IMR-90 (cell line): Measurements from ENCODE around the gene ARHGAP5. TPM values are rescaled to one million over a fixed set of nuclear protein-coding genes. Genes with fewer than 3 reads are reported as not detected.

Experiments
- ATAC-seq: fragments of 200-7000 bp; cut with Tn5 transposase; 2 replicates; pipeline ENCODE4 v1.9.1; 2020; ENCODE audit warnings: low read depth, mild to moderate bottlenecking, moderate library complexity
- BruUV-seq: library from RNA; stranded (reverse); fragments of 400-500 nt; replicated peaks from 2 replicates; lab custom pipeline; 2021; lab: Mats Ljungman, UMichigan
- CTCF ChIA-PET: fragments of 300-600 bp; formaldehyde crosslinking; extraction: SDS; loops from one replicate; lab custom pipeline; 2021; ENCODE audit warnings: antibody characterized with exemption; lab: Yijun Ruan, JAX
- POLR2A ChIA-PET: fragments of 300-600 bp; sonication (Branson Sonifier 250); formaldehyde crosslinking; loops from one replicate; lab custom pipeline; 2022; ENCODE audit warnings: antibody characterized with exemption; ENCODE audit not compliant: unreplicated experiment; lab: Charles Lee
- DNase-seq: peaks from one replicate; pipeline ENCODE4 v3.0.0; 2013
- H2AFZ ChIP-seq: replicated peaks from 2 replicates; pipeline ENCODE3; 2013; ENCODE audit warnings: low read length, mild to moderate bottlenecking; ENCODE audit not compliant: poor library complexity
- H2AK5ac ChIP-seq: 2 replicates; pipeline ENCODE4 v1.6.1; 2013; ENCODE audit warnings: low read depth, low read length, inconsistent platforms
- H2AK9ac ChIP-seq: replicated peaks from 2 replicates; pipeline ENCODE3; 2013; ENCODE audit warnings: mild to moderate bottlenecking, low read depth, low read length, moderate library complexity; ENCODE audit not compliant: poor library complexity
- H2BK120ac ChIP-seq: 2 replicates; pipeline ENCODE4 v1.6.1; 2013; ENCODE audit warnings: low read depth, low read length, inconsistent platforms
- H2BK15ac ChIP-seq: 3 replicates; pipeline ENCODE4 v1.6.1; 2013; ENCODE audit warnings: low read depth, low read length, inconsistent platforms
- H2BK20ac ChIP-seq: 2 replicates; pipeline ENCODE4 v1.6.1; 2013; ENCODE audit warnings: low read depth, mild to moderate bottlenecking, inconsistent platforms, low read length, moderate library complexity
- H2BK5ac ChIP-seq: 2 replicates; pipeline ENCODE4 v1.6.1; 2013; ENCODE audit warnings: mild to moderate bottlenecking, low read depth, low read length, inconsistent platforms; ENCODE audit not compliant: poor library complexity, severe bottlenecking
- H3K14ac ChIP-seq: replicated peaks from 2 replicates; pipeline ENCODE4 v1.6.1; 2013; ENCODE audit warnings: low read depth, low read length, inconsistent platforms
- H3K18ac ChIP-seq: 2 replicates; pipeline ENCODE4 v1.6.1; 2013; ENCODE audit warnings: low read depth, low read length, control low read depth
- H3K23ac ChIP-seq: 2 replicates; pipeline ENCODE4 v1.6.1; 2013; ENCODE audit warnings: low read depth, low read length, inconsistent platforms
- H3K27ac ChIP-seq: 2 replicates; pipeline ENCODE4 v1.5.1; 2013; ENCODE audit warnings: mild to moderate bottlenecking, control low read depth, low read length; ENCODE audit not compliant: insufficient read depth
- H3K27me3 ChIP-seq: 2 replicates; pipeline ENCODE4 v1.6.1; 2013; ENCODE audit warnings: low read length; ENCODE audit not compliant: control insufficient read depth, insufficient read depth
- H3K36me3 ChIP-seq: 2 replicates; pipeline ENCODE4 v1.6.1; 2013; ENCODE audit warnings: low read length, mixed read lengths; ENCODE audit not compliant: control insufficient read depth, insufficient read depth
- H3K4ac ChIP-seq: 2 replicates; pipeline ENCODE4 v1.6.1; 2013; ENCODE audit warnings: low read depth, low read length, inconsistent platforms
- H3K4me1 ChIP-seq: 2 replicates; pipeline ENCODE4 v1.6.1; 2013; ENCODE audit warnings: low read length, mixed read lengths; ENCODE audit not compliant: control insufficient read depth, insufficient read depth
- H3K4me2 ChIP-seq: 2 replicates; pipeline ENCODE4 v1.6.1; 2013; ENCODE audit warnings: low read depth, mild to moderate bottlenecking, control low read depth, low read length, moderate library complexity
- H3K4me3 ChIP-seq: 2 replicates; pipeline ENCODE4 v1.5.1; 2013; ENCODE audit warnings: low read depth, mild to moderate bottlenecking, control low read depth, low read length, moderate library complexity; ENCODE audit not compliant: insufficient read depth
- H3K56ac ChIP-seq: 2 replicates; pipeline ENCODE4 v1.6.1; 2013; ENCODE audit warnings: low read length, inconsistent platforms; ENCODE audit not compliant: insufficient read depth; ENCODE audit errors: extremely low read depth
- H3K79me1 ChIP-seq, 2 experiments: 2 replicates each; pipeline ENCODE4 v1.6.1; 2013; ENCODE audit warnings: low read length in 2 of 2, inconsistent platforms in 1 of 2, low read depth in 1 of 2
- H3K9ac ChIP-seq: 2 replicates; pipeline ENCODE4 v1.6.1; 2013; ENCODE audit warnings: low read depth, low read length, control low read depth
- H3K9me1 ChIP-seq: 2 replicates; pipeline ENCODE4 v1.6.1; 2013; ENCODE audit warnings: low read length, inconsistent platforms; ENCODE audit not compliant: insufficient read depth
- H3K9me3 ChIP-seq: 2 replicates; pipeline ENCODE4 v1.6.1; 2013; ENCODE audit warnings: low read length; ENCODE audit not compliant: control insufficient read depth, insufficient read depth
- H4K20me1 ChIP-seq: 2 replicates; pipeline ENCODE4 v1.6.1; 2013; ENCODE audit warnings: low read length, inconsistent platforms; ENCODE audit not compliant: insufficient read depth
- H4K5ac ChIP-seq: 2 replicates; pipeline ENCODE4 v1.6.1; 2013; ENCODE audit warnings: mild to moderate bottlenecking, low read depth, low read length, control low read depth
- H4K8ac ChIP-seq, 2 experiments: 2 replicates each; pipeline ENCODE4 v1.6.1; 2013; ENCODE audit warnings: low read depth in 2 of 2, low read length in 2 of 2, control low read depth in 1 of 2, inconsistent platforms in 1 of 2
- H4K91ac ChIP-seq: 2 replicates; pipeline ENCODE4 v1.6.1; 2013; ENCODE audit warnings: low read depth, low read length, inconsistent platforms; ENCODE audit not compliant: insufficient read depth
- BHLHE40 ChIP-seq: fragments of 150-350 bp; IDR thresholded peaks from 2 replicates; pipeline ENCODE4 v1.6.1; 2016; ENCODE audit warnings: mild to moderate bottlenecking, low read depth, low read length
- CEBPB ChIP-seq: IDR thresholded peaks from 2 replicates; pipeline ENCODE4 v1.6.1; 2012; ENCODE audit warnings: low read depth, low read length, improper control_type of control experiment
- CHD1 ChIP-seq: IDR thresholded peaks from 2 replicates; pipeline ENCODE4 v1.6.1; 2012; ENCODE audit warnings: low read depth, low read length, improper control_type of control experiment
- CTCF ChIP-seq: conservative IDR thresholded peaks from 2 replicates; pipeline ENCODE4 v1.5.1; 2012; ENCODE audit warnings: mild to moderate bottlenecking, low read depth, low read length, improper control_type of control experiment
- ELK1 ChIP-seq: fragments of 150-350 bp; IDR thresholded peaks from 2 replicates; pipeline ENCODE4 v1.6.1; 2016; ENCODE audit warnings: low read depth, mild to moderate bottlenecking, low read length, moderate library complexity, borderline replicate concordance
- FOS ChIP-seq: fragments of 150-350 bp; IDR thresholded peaks from 2 replicates; pipeline ENCODE4 v1.6.1; 2016; ENCODE audit warnings: low read depth, low read length
- MAFK ChIP-seq: IDR thresholded peaks from 2 replicates; pipeline ENCODE4 v1.6.1; 2012; ENCODE audit warnings: low read depth, low read length, improper control_type of control experiment
- MAZ ChIP-seq: IDR thresholded peaks from 2 replicates; pipeline ENCODE4 v1.6.1; 2012; ENCODE audit warnings: low read depth, mild to moderate bottlenecking, low read length, improper control_type of control experiment, moderate library complexity, borderline replicate concordance
- NFE2L2 ChIP-seq: fragments of 150-350 bp; IDR thresholded peaks from 2 replicates; pipeline ENCODE4 v1.6.1; 2016; ENCODE audit warnings: low read depth, mild to moderate bottlenecking, low read length
- POLR2A ChIP-seq: IDR thresholded peaks from 2 replicates; pipeline ENCODE4 v1.6.1; 2012; ENCODE audit warnings: mild to moderate bottlenecking, low read depth, low read length
- RAD21 ChIP-seq: IDR thresholded peaks from 2 replicates; pipeline ENCODE4 v1.6.1; 2012; ENCODE audit warnings: low read length, improper control_type of control experiment
- RCOR1 ChIP-seq: IDR thresholded peaks from 2 replicates; pipeline ENCODE4 v1.6.1; 2012; ENCODE audit warnings: mild to moderate bottlenecking, low read length, improper control_type of control experiment; ENCODE audit not compliant: insufficient replicate concordance
- RFX5 ChIP-seq: IDR thresholded peaks from 2 replicates; pipeline ENCODE4 v1.8.0; 2012; ENCODE audit warnings: low read depth, mild to moderate bottlenecking, low read length, moderate library complexity
- SMC3 ChIP-seq: fragments of 150-350 bp; IDR thresholded peaks from 2 replicates; pipeline ENCODE4 v1.6.1; 2016; ENCODE audit warnings: low read depth, mild to moderate bottlenecking, antibody characterized with exemption, low read length, moderate library complexity
- USF2 ChIP-seq: fragments of 150-350 bp; IDR thresholded peaks from 2 replicates; pipeline ENCODE4 v1.6.1; 2017; ENCODE audit warnings: mild to moderate bottlenecking, antibody characterized with exemption, low read length, low read depth
- WGBS, 2 experiments: methylation state at CpG; one replicate each; pipeline versions ENCODE4 v1.1.5 to v1.1.7; 2013; ENCODE audit warnings: missing lambda C conversion rate in 2 of 2; ENCODE audit not compliant: insufficient read length in 1 of 2; ENCODE audit errors: extremely low coverage in 2 of 2; 5-methylcytosine and 5-hydroxymethylcytosine counted together
- dilution Hi-C: fragments of 300-500 bp; cut with HindIII; formaldehyde crosslinking; loops from one replicate; pipeline ENCODE4 v1.14.3; 2018; ENCODE audit warnings: low sequenced_read_pairs; ENCODE audit not compliant: unreplicated experiment
- in situ Hi-C: fragments of 300-500 bp; cut with MboI; formaldehyde crosslinking; loops from 3 replicates; pipeline ENCODE4 v1.14.3; 2019; ENCODE audit warnings: low sequenced_read_pairs, inconsistent platforms, mixed read lengths
- intact Hi-C: fragments of 100-400 bp; cut with micrococcal nuclease; formaldehyde crosslinking; loops from 2 replicates; pipeline ENCODE4 v1.10.0; 2022
- polyA plus RNA-seq, 3 experiments: library from polyadenylated mRNA; depleted of rRNA; stranded (reverse); fragments of >200 nt; gene quantifications; 2 replicates each; pipeline ENCODE4 v1.2.3, GENCODE V29; 2012; ENCODE audit warnings: low replicate concordance in 1 of 3
- total RNA-seq: library from RNA; depleted of rRNA; stranded (reverse); fragments of >200 nt; gene quantifications from 2 replicates; pipeline ENCODE4 v1.2.3, GENCODE V29; 2012

Gene ARHGAP5
- total and polyA plus RNA-seq, 2 of the 4 experiments (the other 2 are of a cell fraction), result 7.4 to 45.3 TPM

GRCh38 chr14:32137313-32137712 lies 60.2 kb downstream of the ARHGAP5 start:
- no peak overlapping the region for H3K4ac ChIP-seq
- no peak overlapping the region for H3K9ac ChIP-seq
- H3K14ac ChIP-seq, result no peak overlapping the region
- peaks cover 12% of the 10 kb centered on the region; the same call in 1 of the 2 replicates for H4K20me1 ChIP-seq
- no peaks in the 10 kb centered on the region for H3K36me3 ChIP-seq
- H3K23ac ChIP-seq, result no peak overlapping the region
- H3K4me3 ChIP-seq, result no peak overlapping the region
- no peaks in the 10 kb centered on the region for H3K9me1 ChIP-seq
- no peak overlapping the region for H2BK5ac ChIP-seq
- H3K27me3 ChIP-seq, result no peaks in the 10 kb centered on the region
- ATAC-seq (no peak), DNase-seq (no peak)
- POLR2A ChIA-PET, result no interaction called here
- no peak overlapping the region for H4K5ac ChIP-seq
- CTCF ChIA-PET, result no interaction called here
- H4K8ac ChIP-seq, result no peak overlapping the region
- no peak overlapping the region for H2AK5ac ChIP-seq
- no peak overlapping the region for H4K91ac ChIP-seq
- no peak overlapping the region for H2BK120ac ChIP-seq
- dilution Hi-C loops (no loop called here), in situ Hi-C loops (no loop called here), intact Hi-C loops (no loop called here)
- no peak overlapping the region for H2BK15ac ChIP-seq
- no peak overlapping the region for H2AFZ ChIP-seq
- peaks cover 4% of the 10 kb centered on the region; the same call in 1 of the 2 replicates for H3K9me3 ChIP-seq
- no peak for TF ChIP-seq POLR2A
- no peak for TF ChIP-seq CTCF
- no peak for TF ChIP-seq FOS
- no peak for TF ChIP-seq ELK1
- TF ChIP-seq USF2, result no peak
- no peak for TF ChIP-seq CEBPB
- TF ChIP-seq NFE2L2, result no peak
- TF ChIP-seq MAZ, result no peak
- TF ChIP-seq RAD21, result no peak
- TF ChIP-seq MAFK, result no peak
- TF ChIP-seq BHLHE40, result no peak
- TF ChIP-seq CHD1, result no peak
- no peak for TF ChIP-seq RFX5
- no peak for TF ChIP-seq SMC3
- TF ChIP-seq RCOR1, result no peak
- H2AK9ac ChIP-seq, result no peak overlapping the region
- H3K4me2 ChIP-seq, result no peak overlapping the region
- WGBS, 2 experiments, result no CpG with 5 or more reads among the region's 4 CpGs
- no peak overlapping the region for H3K18ac ChIP-seq
- no peak overlapping the region for H3K27ac ChIP-seq
- H3K4me1 ChIP-seq, result peaks cover 3% of the 10 kb centered on the region
- H3K56ac ChIP-seq, result no peak overlapping the region
- H2BK20ac ChIP-seq, result no peak overlapping the region
- BruUV-seq, result no TSS peak
- peaks cover 1 to 18% of the 10 kb centered on the region in 2 experiments; a peak in 2 of 4 replicates for H3K79me1 ChIP-seq
